Endothelial cell of umbilical vein (primary cell): ENCODE results near the gene PTPRK. TPM values are rescaled to one million over a fixed set of nuclear protein-coding genes. Genes with fewer than 3 reads are reported as not detected.
"Not testable (repeated sequence)": the region's sequence is repeated elsewhere in the genome, so short reads cannot be mapped to it uniquely, and the experiment has no call there.

Experiments used
- BruUV-seq: library from RNA; stranded (reverse); fragments of 400-500 nt; replicated peaks from 2 replicates; lab custom pipeline; 2021; lab: Mats Ljungman, UMichigan
- CTCF ChIA-PET: fragments of 300-600, 350-600 bp; sonication (Branson Sonifier 250); formaldehyde crosslinking; loops from one replicate; lab custom pipeline; 2021; ENCODE audit warnings: antibody characterized with exemption, inconsistent platforms; lab: Charles Lee
- POLR2A ChIA-PET: fragments of 300-600, 350-600 bp; sonication (Branson Sonifier 250); formaldehyde crosslinking; loops from one replicate; lab custom pipeline; 2021; ENCODE audit warnings: antibody characterized with exemption, inconsistent platforms; lab: Charles Lee
- DNase-seq: peaks from one replicate; pipeline ENCODE4 v3.0.0-alpha.2; 2011; ENCODE audit warnings: low read depth, low spot score
- FAIRE-seq: peaks from 2 replicates; lab custom pipeline; 2011; peaks lifted over from hg19 to GRCh38; lab: Jason Lieb, UNC
- H2AFZ ChIP-seq: 2 replicates; pipeline ENCODE4 v1.6.0; 2012; ENCODE audit warnings: low read depth, low read length, control low read depth, inconsistent platforms
- H3K27ac ChIP-seq: 2 replicates; pipeline ENCODE4 v1.5.1; 2011; ENCODE audit warnings: low read depth, mild to moderate bottlenecking, control low read depth, low read length, moderate library complexity; ENCODE audit not compliant: insufficient read depth
- H3K27me3 ChIP-seq, 2 experiments: 2 replicates each; pipeline versions ENCODE4 v1.6.0 to v1.6.1; 2011; ENCODE audit warnings: low read length in 2 of 2, mixed read lengths in 1 of 2; ENCODE audit not compliant: control insufficient read depth in 2 of 2, insufficient read depth in 2 of 2
- H3K36me3 ChIP-seq, 2 experiments: 2 replicates in 1 of 2; 3 replicates in 1 of 2; pipeline ENCODE4 v1.5.1; 2011; ENCODE audit warnings: low read length in 2 of 2, mild to moderate bottlenecking in 1 of 2, moderate library complexity in 1 of 2; ENCODE audit not compliant: control insufficient read depth in 2 of 2, insufficient read depth in 2 of 2; ENCODE audit errors: extremely low read depth in 1 of 2
- H3K4me1 ChIP-seq: 3 replicates; pipeline ENCODE4 v1.5.1; 2011; ENCODE audit warnings: mild to moderate bottlenecking, low read length; ENCODE audit not compliant: control insufficient read depth, insufficient read depth; ENCODE audit errors: extremely low read depth
- H3K4me2 ChIP-seq: 2 replicates; pipeline ENCODE4 v1.6.1; 2011; ENCODE audit warnings: low read length, control low read depth, mixed read lengths; ENCODE audit not compliant: insufficient read depth
- H3K4me3 ChIP-seq, 3 experiments: fragments of 200-600 bp in 1 of 3; sonication (generic), shearing (Covaris generic) in 1 of 3; replicated peaks in 1 of 3; 2 replicates each; pipeline ENCODE4 v1.5.1; 2011 to 2016; ENCODE audit warnings: control low read depth in 3 of 3, low read length in 3 of 3, mild to moderate bottlenecking in 2 of 3, inconsistent platforms in 1 of 3, low read depth in 1 of 3, moderate library complexity in 1 of 3; ENCODE audit not compliant: insufficient read depth in 1 of 3
- H3K79me2 ChIP-seq: 2 replicates; pipeline ENCODE4 v1.6.0; 2012; ENCODE audit warnings: low read length, inconsistent platforms; ENCODE audit not compliant: control insufficient read depth, insufficient read depth
- H3K9ac ChIP-seq: replicated peaks from 2 replicates; pipeline ENCODE3; 2011; ENCODE audit warnings: low read length, control low read depth; ENCODE audit not compliant: insufficient read depth; ENCODE audit errors: extremely low read depth
- H3K9me1 ChIP-seq: replicated peaks from 3 replicates; pipeline ENCODE4 v1.6.0; 2011; ENCODE audit warnings: mild to moderate bottlenecking, low read length; ENCODE audit not compliant: control insufficient read depth, insufficient read depth; ENCODE audit errors: extremely low read depth
- H3K9me3 ChIP-seq: replicated peaks from 2 replicates; pipeline ENCODE4 v1.5.1; 2012; ENCODE audit warnings: low read length, inconsistent platforms; ENCODE audit not compliant: control insufficient read depth, insufficient read depth
- H4K20me1 ChIP-seq: replicated peaks from 2 replicates; pipeline ENCODE3; 2011; ENCODE audit warnings: mild to moderate bottlenecking, low read length; ENCODE audit not compliant: control insufficient read depth, insufficient read depth; ENCODE audit errors: extremely low read depth
- MAX ChIP-seq: IDR thresholded peaks from 2 replicates; pipeline ENCODE4 v1.6.1; 2011; ENCODE audit not compliant: insufficient read depth, insufficient read length
- MYC ChIP-seq: IDR thresholded peaks from one replicate; pipeline ENCODE4 v1.6.1; 2011; ENCODE audit warnings: mild to moderate bottlenecking, low read depth, low read length
- dilution Hi-C: fragments of 300-500 bp; cut with MboI; formaldehyde crosslinking; loops from one replicate; pipeline ENCODE4 v1.15.0; 2019; ENCODE audit warnings: low sequenced_read_pairs; ENCODE audit not compliant: extremely low pct_ligation_motif_present
- intact Hi-C: fragments of 100-400 bp; cut with micrococcal nuclease; formaldehyde crosslinking; loops from one replicate; pipeline ENCODE4 v1.10.0; 2022
- polyA plus RNA-seq, 4 experiments: library from polyadenylated mRNA; depleted of rRNA in 3 of 4; stranded (reverse) in 3 of 4; unstranded in 1 of 4; fragments of >200 nt; gene quantifications; 2 replicates each; pipeline versions ENCODE4 v1.2.1 to v1.2.3, GENCODE V29; 2011 to 2012; ENCODE audit warnings: missing spikeins in 1 of 4
- total RNA-seq: library from RNA; stranded (reverse); gene quantifications from 2 replicates; pipeline ENCODE4 v1.2.3, GENCODE V29; 2021

Gene PTPRK
- total and polyA plus RNA-seq, 2 donors (not counting 3 experiments of a cell fraction or from before 2014, with no cell fraction given): 15.2 to 74.0 TPM

- Histone ChIP-seq H3K27ac (no peak overlapping the region), H3K79me2 (no peaks in the 10 kb centered on the region), H3K36me3 (peaks cover 0 to 12% of the 10 kb centered on the region in 2 experiments), H2AFZ (no peak overlapping the region), H3K9ac (no peak overlapping the region), H3K9me3 (no peaks in the 10 kb centered on the region), H3K27me3 (no peaks in the 10 kb centered on the region), H4K20me1 (no peaks in the 10 kb centered on the region), H3K9me1 (no peaks in the 10 kb centered on the region), H3K4me2 (no peak overlapping the region), H3K4me3 (no peak overlapping the region), H3K4me1 (no peaks in the 10 kb centered on the region)
- dilution Hi-C loops (no loop called here), intact Hi-C loops (no loop called here)
- TF ChIP-seq MYC (no peak), MAX (no peak)
- ChIA-PET POLR2A (no interaction called here), CTCF (interaction anchor here (1.4 kb wide), 1 partner anchor 125 kb away, joined by 4 read pairs; no protein-coding TSS in a partner anchor)
- FAIRE-seq (no peak), DNase-seq (no peak)
- no TSS peak for BruUV-seq
Observed at GRCh38 chr6:127980996-127981395, 539.4 kb downstream of the PTPRK start.

- H3K9me1 ChIP-seq, H4K20me1 ChIP-seq, POLR2A ChIA-PET, H3K4me3 ChIP-seq, H3K9ac ChIP-seq, H3K27me3 ChIP-seq, H3K27ac ChIP-seq, H3K4me2 ChIP-seq, FAIRE-seq, DNase-seq, H3K79me2 ChIP-seq, H3K4me1 ChIP-seq, dilution Hi-C loops, H3K9me3 ChIP-seq, BruUV-seq, intact Hi-C loops, CTCF ChIA-PET, H2AFZ ChIP-seq: not testable (repeated sequence)
- H3K36me3 ChIP-seq: peaks cover 0 to 10% of the 10 kb centered on the region in 2 experiments
Observed at GRCh38 chr6:127978185-127978584, 542.2 kb downstream of the PTPRK start.
